ENCODE data around the gene PPFIA1. TPM values are rescaled to one million over a fixed set of nuclear protein-coding genes. Genes with fewer than 3 reads are reported as not detected.
"Not testable (repeated sequence)": the region's sequence is repeated elsewhere in the genome, so short reads cannot be mapped to it uniquely, and the experiment has no call there.

Gene PPFIA1
- total RNA-seq, 1 donor from 2014 or later: 42.8 TPM

DNA sequence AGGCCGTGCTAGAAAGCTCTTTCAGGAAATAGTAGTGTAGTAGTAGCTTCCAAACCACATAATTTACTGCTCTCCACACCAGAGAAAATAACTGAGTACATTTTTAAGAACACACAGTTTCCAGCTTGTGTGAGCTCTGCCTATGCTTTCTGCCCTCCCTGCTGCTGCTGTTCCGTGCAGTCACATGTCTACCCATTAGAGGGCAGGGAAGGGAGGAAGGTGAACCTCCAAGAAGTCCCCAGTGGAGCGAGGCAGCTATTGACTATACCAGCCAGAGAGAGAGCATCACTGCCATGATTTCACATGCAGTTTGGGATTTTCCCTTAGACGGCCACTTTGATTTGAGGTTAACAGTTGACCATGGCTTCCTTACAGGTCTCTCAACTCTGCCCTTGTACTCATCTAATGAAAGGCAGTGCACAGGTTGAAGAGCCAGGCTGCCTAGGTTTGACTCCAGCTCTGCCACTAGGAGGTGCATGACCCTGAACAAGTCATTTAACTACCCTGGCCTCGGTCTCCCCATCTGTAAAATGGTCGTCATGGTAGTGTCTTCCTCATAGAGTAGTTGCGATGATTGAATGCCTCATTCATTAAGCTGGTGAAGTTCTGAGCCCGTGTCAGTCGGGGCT, 108.1 kb downstream of the PPFIA1 start:
- intact Hi-C loops (cut with DNase I): no loop called here
- no peak for DNase-seq (ENCODE audit: low spot score)

DNA sequence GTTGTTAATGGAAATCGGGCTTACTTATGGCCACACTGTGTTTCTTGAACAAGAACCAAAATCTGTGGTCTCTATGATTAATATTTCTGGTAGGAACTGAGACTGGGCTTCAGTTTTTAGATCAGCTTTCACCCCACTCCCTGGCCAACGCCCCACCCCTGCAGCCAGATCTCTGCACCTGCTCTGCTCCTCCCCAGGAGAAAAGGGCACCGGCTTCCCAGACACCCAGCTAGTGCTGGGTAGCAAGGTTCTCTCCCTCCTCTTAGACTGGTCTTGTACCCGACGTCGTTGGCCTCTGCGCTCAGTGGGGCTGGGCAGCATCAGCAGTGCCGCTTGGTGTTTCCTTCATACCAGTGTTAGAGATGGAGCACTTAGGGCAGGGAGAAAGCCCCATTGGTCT, 110.9 kb downstream of the PPFIA1 start:
- intact Hi-C loops (cut with DNase I): no loop called here

DNA sequence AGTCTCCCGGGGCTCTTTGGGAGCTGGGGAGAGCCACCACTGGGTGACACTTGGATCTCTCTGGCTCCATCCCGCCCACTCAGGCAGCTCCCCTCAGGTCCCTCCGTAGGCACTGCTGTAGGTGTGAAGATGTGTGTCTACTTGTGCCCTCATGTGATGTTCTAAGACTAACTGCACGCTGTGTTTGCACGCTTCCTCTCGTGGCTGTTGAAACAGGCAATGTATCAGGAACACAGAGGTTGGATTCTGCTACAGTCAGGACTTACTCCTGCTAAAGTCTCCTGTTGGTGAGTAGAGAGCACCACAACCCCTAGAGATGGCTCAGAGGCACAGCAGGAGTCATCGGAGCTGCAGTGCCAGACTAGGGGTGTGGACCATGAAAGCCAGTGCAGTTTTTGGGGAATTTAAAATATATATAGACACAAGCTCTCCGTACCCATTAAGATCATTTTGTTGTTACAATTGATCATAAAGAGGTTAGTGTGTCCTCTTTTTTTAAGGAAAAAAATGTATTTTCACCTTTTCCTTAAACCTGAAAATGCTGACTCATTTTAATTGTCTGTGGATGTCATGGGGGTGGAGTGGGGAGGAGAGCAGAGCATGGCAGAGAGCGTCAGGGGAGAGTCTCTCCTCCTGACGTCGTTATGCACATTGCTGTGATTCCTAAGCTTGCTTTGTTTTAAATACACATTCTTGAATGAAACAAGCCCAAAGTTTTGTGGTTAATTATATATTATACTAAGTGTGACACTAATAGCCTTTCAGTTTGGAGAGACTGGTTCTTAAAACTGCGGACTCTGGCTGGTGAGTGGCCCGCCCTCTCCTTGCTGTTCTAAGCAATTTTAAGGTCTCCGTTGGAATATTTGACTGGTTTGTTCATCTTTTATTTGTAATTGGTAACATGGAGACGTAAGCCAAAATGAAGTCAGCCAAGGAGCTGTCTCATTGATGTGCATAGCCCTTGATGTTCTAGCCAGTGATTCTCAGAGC, 111.7 kb downstream of the PPFIA1 start:
- no peak for DNase-seq (ENCODE audit: low spot score)
- intact Hi-C loops (cut with DNase I): no loop called here

More for the DNA sequence above, 110.9 kb downstream of the PPFIA1 start:
- DNase-seq (ENCODE audit: low spot score): no peak

DNA sequence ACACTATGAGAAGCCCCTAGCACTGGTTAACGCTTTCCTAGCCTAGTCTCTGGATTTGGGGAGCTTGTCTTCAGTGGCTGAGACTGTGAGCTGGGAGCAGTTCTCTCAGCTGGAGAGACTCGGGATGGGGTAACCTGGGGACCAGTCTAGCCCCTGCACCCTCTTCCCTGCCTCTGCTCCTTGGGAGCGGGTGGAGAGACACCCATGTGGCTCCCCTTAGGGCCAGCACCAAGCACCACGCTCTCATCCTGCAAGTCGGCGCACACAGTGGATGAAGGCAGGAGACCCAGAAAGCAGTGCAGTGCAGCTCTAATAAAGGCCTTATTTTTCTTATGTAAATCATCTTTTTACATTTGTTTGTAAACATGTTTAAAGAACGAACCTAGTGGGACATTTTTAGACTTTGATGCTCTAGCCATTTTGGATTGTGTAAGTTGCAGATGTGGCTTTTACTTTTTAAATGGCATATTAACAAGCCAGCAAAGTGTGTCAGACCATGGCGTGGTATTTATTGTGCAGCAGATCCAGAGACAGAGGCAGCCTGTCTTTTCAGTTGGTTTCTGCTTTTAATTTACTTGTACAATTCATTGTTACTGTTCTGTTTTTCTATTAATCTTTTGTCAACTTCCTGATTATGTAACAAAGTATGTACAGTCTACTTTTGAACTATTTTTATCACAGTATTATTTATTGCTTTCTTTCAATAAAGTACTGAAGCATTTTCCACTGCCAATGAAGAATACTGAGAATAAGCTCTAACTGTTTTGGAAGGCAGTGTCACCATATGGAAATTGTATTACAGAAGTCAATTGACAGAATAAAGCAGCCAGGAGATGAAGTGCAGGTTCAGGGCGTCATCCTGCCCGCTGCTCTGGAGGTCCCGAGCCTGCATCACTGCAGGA, 113.4 kb downstream of the PPFIA1 start:
- intact Hi-C loops (cut with DNase I): no loop called here
- DNase-seq (ENCODE audit: low spot score): no peak

DNA sequence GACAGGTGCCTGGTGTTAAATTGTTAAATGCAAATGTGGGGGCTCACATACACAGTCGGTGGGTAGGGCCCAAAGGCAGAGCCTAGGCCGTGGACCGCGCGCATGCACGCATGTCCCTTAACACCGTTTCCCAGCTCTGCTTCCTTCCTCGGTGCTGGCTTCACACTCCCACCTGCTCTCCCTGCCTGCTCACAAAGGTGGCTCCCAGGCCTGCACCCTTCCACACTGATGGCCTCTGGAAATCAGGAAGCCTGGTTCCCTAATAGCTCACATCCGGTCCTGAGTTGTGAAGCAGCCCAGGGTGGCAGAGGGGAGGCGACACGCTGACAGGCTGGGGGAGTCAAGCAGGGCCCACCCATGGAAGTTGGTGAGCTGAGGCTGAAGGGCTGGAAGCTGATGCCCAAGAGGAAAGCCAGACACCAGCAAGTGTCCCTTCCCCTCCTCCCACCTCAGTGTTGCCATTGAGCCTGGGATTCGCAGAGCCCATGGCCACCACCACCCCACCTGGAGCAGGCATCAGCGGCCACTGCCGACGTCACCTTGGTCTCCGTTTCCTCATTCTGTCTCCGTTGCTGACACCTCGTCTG, 114.2 kb downstream of the PPFIA1 start:
- intact Hi-C loops (cut with DNase I): no loop called here
- no peak for DNase-seq (ENCODE audit: low spot score)

DNA sequence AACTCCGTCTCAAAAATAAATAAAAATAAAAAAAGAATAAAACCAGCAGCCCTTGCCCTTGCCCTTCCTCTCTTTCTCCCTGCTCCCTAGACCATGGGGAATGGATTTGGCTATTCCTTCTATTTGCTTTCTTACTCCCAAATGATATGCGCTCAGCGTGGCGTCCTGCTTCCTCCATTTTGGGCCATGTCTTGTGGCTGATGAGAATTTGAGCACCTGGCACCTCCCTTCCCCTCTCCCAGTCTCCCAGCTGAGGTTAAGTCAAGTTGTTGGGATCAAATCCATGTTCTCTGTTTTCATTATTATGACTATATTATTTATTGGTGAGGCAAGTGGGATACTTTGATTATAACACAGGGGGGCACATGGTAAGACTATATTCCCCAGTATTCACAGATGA, 117.1 kb downstream of the PPFIA1 start:
- intact Hi-C loops (cut with DNase I): no loop called here
- no peak for DNase-seq (ENCODE audit: low spot score)

DNA sequence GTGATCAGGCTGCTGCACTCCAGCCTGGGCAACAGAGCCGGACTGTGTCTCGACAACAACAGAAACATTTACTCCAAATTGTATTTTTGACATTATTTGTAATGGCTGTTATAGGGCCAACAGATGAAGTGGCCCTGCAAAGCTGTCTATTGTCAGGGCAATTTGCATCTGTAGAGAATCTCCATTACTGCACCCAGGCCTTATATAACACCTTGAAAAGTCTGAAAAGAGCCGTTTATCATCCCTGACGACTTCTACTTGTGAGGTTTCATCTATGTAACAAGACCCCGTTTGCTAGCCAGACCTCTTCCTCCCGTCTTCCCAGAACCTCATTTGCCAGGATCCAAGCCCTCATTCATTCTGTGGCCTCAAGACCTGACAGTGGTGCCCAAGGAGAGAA, 118.7 kb downstream of the PPFIA1 start:
- intact Hi-C loops (cut with DNase I): no loop called here
- DNase-seq (ENCODE audit: low spot score): no peak

DNA sequence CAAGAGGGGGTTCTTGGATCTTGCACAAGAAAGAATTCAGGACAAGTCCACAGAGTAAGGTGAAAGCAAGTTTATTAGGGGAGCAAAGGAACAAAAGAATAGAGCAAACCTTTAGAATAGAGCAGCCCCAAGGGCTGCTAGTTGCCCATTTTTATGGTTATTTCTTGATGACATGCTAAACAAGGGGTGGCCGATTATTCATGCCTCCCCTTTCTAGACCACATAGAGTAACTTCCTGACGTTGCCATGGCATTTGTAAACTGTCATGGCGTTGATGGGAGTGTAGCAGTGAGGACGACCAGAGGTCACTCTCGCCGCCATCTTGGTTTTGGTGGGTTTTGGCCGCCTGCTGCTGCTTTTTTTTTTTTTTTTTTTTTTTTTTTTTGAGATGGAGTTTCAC, 120.4 kb downstream of the PPFIA1 start:
- intact Hi-C loops (cut with DNase I); DNase-seq (ENCODE audit: low spot score): not testable (repeated sequence)

DNA sequence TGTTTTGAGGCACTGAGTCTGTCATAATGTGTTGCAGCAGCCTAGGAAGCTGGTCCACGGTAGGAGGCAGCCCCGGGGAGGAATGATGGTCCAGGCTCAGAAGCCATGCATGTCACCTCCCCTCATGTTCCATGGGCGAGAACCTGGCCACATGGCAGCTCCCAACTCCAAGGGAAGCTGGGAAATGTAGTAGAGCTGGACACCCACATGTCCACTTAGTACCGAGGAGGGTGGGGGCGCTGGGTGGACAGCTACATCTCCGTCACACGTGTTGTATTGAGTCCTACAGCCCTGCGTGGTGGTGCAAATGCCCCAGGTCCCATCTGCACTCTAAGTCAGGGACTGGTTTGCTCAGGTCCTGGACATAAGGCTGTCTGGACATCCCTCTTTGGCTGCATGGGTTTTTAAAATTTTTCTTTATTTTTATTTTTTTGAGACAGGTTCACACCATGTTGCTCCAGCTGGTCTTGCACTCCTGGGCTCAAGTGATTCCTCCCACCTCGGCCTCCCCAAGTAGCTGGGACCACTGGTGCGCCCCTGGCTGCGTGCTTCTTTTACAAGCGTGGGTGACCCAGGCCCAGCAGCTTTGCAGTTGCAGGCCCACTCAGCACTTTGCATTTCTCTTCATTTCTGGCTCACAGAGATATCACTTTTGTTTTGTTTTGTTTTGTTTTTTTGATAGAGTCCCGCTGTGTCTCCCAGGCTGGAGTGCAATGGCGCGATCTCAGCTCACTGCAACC, 123.9 kb downstream of the PPFIA1 start:
- intact Hi-C loops (cut with DNase I): no loop called here
- no peak for DNase-seq (ENCODE audit: low spot score)

DNA sequence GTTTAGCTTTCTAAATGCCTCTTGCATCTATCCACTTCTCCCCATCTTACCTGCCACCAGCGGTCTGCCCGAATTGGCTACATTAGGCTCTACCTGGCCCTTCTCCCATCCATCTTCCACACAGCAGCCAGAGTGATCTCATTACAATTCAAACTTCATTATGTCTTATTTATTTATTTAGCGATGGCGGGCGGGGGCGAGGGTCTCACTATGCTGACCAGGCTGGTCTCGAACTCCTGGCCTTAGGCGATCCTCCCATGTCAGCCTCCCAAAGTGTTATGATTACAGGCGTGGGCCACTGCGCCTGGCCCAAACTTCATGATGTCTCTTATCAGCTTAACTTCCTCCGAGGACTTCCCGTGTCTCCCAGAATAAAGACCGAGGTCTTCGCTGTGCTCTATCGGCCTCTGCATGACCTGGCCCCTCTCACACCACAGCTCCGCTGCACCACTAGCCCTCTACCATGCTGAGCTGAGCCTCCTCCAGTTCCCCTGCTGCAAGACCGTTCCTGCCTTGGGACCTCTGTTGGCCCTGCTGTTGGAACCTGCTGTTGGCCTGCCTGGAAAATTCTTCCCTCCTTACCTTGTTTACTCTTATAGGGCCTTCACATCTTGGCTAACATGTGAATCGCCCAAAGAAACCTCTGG, 127.0 kb downstream of the PPFIA1 start:
- intact Hi-C loops (cut with DNase I): loop anchor here (5.0 kb wide), 1 partner anchor 125 kb away; the partner anchor contains the start of gene PPFIA1
- no peak for DNase-seq (ENCODE audit: low spot score)

DNA sequence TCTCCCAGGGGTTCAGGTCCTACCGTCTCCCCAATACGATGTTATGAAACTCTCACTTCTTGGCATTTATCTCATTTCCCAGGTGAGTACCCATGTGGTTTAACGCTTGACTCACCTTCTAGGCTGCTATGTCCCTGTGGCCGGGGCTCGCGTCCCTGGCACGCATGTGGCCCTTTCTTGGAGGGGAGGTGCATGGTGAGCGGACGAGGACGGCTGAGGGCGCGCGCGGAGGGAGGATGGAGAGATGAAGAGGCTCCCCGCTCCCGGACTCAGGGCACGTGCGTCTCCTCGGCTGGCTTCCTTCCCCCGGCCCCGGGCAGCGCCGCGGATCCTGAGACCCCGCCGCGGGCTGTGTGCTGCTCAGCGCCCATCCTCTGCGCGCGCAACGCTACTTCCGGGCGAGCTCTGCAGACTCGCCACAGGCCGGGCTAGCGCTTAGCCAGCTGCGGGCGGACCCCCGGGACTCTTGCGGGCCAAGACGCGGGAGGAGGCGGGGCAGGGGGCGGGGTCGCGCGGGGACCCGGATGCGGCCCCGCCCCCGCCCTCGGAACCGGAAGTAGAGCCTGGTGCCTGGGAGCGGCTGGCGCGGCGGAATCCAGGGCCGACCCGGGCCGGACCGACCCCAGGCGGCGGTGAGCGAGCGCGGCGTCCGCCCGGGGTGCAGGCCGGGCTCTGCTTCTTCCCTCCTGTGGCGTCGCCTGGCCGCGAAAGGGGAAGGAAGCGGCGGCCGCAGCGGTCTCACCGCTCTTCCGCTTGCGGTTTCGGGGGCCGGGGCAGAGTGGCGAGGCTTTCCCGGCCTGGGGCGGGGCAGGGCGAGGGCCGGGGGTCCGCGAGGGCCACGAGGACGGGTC, 127.7 kb downstream of the PPFIA1 start, which contains the start of gene CTTN:
TSS of gene CTTN (plus strand) at position 547 of the 851 bp plus-strand sequence. CDS start 8,769 bp downstream, outside the sequence.
- intact Hi-C loops (cut with DNase I): loop anchor here (5.0 kb wide), 1 partner anchor 126 kb away; the partner anchor contains the start of gene PPFIA1
- DNase-seq (ENCODE audit: low spot score): peak; percentile 89

DNA sequence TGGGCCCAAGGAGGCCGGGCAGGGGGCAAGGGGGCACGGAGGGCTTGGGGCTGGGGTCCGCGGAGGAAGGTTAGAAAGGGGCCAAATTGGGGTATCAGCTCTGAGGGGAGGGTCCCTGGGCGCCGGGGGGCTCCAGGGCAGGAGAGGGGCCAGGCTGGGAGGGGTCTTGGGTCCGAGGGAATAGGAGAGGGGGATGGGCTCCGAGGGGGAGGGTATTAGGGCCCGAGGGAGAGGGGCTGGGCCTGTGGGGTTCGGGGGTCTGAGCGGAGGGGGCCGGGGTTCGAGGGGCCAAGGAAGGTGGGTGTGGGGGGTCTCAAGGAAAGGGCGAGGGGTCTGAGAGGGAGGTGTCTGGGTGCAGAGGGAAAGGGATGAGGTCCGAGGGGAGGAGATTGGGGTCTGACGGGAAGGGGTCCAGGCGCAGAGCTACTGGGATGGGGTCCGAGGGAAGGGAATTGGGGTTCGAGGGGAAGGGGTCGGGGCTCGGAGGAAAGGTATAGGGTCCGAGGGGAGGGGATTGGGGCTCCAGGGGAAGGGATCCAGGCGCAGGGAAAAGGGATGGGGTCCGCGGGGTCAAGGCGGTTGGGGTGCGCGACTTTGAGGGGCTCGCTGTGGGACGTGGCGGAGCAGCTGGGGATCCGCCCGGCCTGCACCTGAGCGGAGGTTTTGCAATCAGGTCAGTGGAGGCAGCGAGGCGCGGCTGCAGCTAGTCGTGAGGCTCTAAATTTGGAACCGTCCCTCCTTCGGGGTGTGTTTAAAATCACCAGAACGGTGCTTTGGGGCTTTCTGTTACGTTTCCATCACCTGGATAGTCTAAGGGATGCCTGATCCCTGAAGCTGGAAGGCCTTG, 128.6 kb downstream of the PPFIA1 start:
- intact Hi-C loops (cut with DNase I): loop anchor here (5.0 kb wide), 1 partner anchor 127 kb away; the partner anchor contains the start of gene PPFIA1
- DNase-seq (ENCODE audit: low spot score): no peak

DNA sequence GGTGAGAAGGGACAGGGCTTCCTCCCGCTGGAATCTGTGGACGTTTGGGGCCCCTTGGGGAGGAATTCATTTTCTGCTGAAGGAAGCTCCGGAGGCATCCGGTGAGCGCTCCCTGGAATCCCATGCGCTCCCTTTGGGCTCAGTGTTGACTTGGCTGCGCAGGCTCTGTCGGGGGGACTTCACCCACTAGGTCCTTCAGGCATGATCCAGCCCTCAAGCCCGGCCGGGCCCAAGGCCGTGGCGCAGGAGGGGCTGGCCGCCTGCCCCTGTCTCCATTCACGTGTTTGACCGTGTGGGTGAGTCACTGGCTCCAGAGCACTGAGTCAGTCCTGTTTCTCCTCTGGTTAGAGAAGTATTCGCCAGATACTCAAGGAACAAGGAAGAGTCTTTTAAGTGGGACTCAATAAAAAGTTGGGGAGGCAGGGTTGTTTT, 129.2 kb downstream of the PPFIA1 start:
- intact Hi-C loops (cut with DNase I): loop anchor here (5.0 kb wide), 1 partner anchor 127 kb away; the partner anchor contains the start of gene PPFIA1
- peak; percentile 89 for DNase-seq (ENCODE audit: low spot score)

DNA sequence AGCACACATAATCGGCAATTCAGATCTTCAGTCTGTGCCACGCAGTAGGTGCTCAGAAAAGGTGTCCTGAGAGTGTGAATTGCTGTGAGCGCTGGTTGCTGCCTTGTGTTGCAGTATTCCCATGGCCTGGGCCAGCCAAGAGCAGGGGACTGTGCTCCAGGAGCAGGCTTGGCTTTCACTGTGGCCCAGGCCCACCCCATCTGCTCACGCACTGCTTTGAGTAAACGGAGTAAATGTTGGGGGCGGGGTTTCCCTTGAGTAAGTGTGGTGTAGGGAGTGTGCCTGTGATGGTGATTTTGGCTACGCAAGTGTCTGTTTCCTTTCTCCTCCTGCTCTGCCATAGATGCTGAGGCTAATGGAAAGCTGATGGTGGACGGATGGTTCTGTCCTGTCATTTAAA, 130.2 kb downstream of the PPFIA1 start:
- no peak for DNase-seq (ENCODE audit: low spot score)
- intact Hi-C loops (cut with DNase I): no loop called here

DNA sequence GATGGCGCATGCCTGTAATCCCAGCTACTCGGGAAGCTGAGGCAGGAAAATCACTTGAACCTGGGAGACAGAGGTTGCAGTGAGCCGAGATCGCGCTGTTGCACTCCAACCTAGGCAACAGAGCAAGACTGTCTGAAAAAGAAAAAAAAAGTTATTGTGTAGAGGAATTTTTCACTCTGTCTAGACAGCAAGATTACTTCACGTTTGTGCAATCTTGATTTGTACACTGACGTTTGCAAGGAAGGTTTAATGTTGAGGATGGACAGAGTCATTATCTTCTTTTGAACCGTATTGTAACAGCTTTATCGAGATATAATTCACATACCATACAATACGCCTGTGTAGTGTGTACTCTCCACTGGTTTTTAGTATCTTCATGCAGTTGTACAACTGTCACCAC, 131.5 kb downstream of the PPFIA1 start:
- intact Hi-C loops (cut with DNase I): no loop called here

DNA sequence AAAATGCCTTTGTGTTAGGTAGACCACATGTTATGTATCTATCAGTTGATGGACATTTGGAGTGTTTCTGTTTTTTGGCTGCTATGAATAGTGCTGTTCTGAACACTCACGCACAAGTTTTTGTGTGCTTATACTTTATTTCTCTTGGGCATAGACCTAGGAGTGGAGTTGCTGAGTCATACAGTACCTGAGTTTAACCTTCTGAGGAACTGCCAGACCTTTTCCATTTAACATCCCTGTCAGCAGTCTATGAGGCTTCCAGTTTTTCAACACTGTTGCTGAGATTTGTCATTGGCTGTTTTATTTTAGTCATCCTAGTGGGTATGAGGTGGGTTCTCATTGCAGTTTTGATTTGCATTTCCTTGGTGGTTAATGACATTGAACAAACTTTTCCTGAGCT, 132.2 kb downstream of the PPFIA1 start:
- DNase-seq (ENCODE audit: low spot score): no peak
- intact Hi-C loops (cut with DNase I): no loop called here

More for the DNA sequence above, 131.5 kb downstream of the PPFIA1 start:
- DNase-seq (ENCODE audit: low spot score): no peak

Measured in cardiac septum (tissue), 1 donor.